SKM-1 (cell line): ENCODE data around the gene LYPD6B.

Source experiments
- DNase-seq: peaks from one replicate; lab custom pipeline; 2025; ENCODE audit not compliant: unreplicated experiment; lab: John Stamatoyannopoulos, UW

LYPD6B gene

DNA sequence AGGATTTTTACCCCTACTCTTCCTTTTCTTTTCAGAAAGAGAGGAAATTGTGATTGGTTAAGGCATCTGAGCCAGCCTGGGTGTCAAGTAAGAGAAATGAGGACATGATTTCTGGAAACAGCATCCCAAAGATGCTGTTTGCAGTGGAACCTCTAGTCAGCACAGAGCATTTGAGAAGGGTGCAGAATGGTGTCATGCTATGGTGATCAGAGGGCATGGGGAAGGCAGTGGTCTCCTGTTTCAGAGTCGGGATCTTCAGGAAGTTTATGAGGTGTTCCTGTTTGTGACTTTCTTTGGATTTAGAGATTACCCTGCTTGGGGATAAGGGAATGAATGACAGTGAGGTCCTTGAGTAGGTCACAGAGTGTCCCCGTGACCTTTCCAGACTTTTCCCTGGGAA lies 117.5 kb downstream of the LYPD6B start:
- DNase-seq: no peak

DNA sequence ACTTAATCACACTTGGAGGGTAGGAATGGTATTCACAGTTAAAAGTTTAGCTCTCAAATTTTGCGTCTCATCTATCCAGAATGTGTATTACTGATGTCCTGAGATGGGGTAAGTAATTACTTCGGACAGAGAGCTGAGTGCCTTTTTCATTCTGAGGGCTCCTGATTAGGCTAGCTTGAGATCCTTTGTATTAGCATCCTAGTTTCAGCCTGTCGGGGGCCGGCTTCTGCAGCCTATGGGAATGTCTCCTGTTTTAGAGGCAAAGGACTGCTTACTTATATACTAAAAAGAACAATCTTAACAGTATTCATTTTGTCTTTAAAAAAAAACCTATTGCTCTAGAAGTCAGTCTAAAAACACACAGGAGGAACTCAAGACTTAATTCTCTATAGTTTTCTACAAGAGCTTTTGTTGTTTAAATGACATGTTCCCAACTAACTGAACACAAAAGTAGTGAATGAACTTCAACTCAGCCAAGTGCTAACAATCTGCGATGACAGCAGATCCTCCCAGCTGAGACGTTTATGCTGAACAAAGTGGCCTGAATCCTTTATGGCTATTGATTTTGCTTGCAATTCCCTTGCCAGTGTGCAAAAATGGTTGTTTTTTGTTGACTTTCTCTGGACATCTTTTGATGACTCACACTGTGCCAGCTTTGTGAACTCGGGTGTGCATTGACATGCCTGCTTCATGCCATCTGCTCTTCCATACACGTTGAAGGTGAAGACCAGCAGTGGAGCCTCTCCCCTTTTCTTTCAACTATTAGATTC lies 118.7 kb downstream of the LYPD6B start:
- no peak for DNase-seq

DNA sequence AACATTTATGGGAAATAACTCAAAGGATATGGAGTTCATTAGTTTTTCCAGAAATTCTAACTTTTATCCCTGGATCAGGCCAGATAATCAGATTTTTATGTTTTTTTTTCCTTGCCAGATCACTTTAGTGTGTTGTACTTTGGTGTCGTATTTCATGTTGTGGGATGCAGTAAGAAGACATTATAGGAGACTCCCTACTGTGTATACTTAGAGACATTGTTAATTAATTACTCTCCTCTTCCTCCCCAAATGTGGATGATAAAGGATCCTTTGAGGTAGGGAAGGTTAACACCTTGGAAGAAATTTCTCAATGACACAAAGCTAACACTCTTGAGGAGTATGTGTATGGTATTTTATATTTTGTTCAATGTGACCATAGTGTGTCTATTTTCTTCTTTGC lies 120.5 kb downstream of the LYPD6B start:
- no peak for DNase-seq

DNA sequence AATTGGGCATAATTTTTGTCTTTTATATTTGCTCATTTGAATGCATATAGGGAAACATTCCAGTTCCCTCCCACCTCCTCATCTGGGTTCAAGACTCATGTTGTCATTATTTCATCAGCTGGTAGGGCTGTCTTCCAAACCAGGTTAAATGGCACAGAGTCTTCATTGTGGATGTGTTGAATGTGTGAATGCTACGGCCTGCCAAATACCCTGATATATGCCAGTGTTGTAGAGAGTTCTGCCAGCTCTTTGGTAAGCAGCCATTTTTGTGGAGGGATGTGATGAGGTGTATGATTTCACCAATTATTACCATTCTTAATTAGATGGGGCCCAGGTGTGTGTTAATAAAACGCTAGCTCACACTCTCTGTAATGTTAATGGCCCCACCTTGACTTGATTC lies 121.7 kb downstream of the LYPD6B start:
- no peak for DNase-seq

DNA sequence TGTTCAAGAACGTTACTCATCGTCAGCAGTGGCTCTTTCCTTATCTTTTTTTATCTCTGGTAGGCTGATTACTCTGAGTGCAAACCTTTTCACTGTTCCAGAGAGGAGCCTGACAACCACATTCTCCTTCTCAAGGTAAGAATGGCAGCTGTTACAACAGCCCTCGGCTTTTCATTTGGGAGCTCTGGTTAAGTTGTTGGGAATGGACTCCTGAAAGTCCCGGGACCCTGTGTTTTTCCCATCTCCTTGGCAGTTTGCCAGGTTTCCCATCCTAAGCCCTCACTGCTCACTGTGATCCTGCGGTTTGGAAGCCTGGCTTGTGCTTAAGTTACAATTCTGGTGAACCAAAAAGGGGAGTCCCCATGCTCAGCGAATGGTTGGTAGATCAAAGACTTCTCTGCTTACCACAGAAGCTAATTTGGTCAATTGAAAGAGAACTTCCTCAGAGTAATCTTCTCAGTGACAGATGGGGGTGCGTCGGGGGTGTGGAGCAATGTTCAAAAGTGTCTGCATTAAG lies 122.3 kb downstream of the LYPD6B start:
- peak; percentile 81 for DNase-seq

DNA sequence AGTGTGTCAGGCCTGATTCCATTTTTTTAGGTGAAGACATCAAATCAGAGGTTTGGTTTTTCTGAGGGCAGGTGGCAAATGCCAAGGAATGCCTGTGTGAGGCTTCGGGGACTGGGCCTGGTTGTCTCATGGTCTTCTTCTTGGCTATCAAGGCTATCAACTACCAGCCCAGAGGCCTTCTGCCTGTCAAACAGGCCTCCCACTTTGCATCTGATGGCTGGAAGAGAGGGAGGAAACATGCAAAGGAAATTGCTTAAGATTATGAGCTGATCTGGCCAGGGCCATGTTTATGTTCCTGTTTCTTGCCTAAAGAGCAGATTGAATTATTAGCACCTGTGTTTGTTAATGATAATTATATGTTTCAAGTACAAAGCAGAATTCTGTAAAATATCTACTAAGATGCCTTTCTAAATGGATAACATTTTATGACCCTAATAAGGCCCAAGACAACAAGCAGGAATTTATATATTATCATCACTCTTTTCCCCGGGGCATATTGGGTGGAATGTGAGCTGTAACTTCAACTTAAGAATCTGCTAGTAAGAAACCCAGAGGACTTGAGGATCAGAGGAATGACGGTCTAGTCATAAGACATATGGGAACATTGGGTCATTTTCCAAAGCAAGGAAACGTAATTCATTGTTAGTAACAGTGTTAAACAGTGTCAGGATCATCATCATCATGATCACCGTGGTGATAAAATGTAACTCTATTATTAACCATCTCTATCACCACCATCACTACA lies 123.2 kb downstream of the LYPD6B start:
- peak; percentile 46 for DNase-seq

DNA sequence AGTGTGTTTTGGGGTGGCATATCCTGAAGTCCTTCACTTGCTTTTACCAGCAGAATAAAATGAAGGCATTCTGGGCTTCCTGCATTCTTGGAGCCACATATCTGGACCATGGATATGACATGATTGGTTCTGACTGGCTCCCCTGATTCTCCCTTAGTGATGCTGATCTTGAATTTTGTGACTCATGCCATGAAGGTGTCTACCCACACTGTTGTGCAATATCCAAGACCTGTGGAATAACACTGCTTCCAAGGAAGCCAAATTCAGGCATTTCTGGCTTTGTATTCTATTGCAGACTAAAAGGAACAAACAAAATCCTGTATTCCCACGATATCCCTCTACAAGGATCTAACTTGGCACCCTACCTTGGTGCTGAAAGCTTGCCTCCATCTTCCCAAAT lies 125.8 kb downstream of the LYPD6B start:
- no peak for DNase-seq

DNA sequence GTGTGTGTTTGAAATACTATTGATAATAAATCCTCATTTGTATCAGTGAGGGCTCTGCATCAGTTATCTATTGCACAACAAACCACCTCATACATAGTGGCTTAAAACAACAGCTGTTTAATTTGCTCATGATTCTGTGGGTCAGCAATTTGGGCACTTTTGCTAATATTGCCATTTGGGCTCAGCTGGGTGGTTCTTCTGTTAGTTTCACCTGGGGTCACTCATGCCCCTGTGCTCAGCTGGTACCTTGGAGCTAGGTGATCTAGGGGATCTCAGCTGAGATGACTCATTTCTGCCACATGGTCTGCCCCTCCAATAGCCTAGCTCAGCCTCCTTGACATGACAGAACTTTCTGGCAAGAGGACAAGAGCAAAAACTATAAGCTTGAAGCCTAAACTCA lies 126.3 kb downstream of the LYPD6B start:
- no peak for DNase-seq

DNA sequence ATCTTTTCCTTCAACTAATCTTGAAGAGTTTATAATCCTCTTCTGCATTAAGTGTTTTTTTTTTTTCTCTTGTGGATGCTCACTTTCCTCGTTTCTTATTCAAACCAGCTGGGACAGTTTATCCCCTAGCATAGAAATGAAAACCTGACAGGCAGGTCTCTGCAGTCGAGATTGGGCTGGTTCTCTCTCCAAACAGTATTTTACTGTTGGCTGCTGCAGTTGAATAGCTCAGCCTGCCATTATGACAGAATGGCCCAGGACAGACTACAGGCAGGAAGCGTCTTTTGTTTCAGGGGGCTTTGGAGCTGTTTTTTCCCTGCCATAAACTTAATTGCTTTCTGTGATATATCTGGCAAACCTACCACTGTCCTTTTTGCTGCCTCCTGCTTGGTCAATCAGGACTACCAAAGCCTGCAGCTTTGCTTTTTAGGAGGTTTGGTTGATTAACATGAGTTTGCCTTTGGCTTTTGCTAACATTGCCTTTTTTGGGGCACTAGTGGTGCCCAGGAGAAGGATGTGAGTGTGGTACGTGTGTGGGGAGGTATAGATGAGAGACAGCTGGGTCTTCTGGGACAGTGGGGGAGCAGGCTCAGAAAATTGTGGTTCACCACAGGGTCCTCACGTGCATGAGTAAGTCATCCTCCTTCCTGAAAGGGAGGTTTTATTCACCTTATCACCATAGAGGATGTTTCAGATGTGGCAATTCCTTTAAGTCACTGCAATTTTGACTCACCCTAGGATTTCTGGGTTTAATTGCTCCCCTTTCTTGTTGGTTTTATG lies 128.7 kb downstream of the LYPD6B start:
- no peak for DNase-seq

DNA sequence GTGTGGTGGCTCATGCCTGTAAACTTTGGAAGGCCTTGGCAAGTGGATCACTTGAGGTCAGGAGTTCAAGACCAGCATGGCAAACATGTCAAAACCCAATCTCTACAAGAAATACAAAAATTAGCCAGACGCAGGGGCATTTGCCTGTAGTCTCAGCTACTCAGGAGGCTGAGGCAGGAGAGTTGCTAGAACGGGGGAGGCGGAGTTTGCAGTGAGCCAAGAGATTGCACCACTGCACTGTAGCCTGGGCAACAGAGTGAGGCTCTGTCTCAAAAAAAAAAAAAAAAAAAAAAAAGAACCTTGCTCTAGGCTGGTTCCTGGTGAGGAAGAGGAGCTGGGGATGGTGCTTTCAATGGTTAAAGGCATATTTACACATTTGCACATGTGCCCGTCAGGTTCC lies 129.4 kb downstream of the LYPD6B start:
- DNase-seq: no peak

DNA sequence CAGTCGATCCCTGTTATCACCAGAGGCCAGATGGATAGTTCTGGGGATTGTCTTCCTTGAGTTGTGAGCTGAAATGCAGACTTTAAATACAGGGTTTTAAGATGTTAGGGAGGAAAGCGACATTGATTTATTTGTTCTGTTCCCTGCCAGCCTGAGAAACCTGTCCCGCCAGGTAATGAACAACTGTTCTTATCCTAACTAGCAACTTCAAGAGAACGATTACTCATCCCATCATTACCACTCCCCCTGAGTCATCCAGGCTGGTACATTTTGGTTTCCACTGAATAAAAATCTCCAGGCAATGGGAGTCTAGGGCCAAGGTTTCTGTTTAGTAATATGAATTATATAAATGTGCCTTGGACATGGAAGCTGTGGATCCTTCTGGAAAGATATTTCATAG lies 131.2 kb downstream of the LYPD6B start:
- DNase-seq: no peak

DNA sequence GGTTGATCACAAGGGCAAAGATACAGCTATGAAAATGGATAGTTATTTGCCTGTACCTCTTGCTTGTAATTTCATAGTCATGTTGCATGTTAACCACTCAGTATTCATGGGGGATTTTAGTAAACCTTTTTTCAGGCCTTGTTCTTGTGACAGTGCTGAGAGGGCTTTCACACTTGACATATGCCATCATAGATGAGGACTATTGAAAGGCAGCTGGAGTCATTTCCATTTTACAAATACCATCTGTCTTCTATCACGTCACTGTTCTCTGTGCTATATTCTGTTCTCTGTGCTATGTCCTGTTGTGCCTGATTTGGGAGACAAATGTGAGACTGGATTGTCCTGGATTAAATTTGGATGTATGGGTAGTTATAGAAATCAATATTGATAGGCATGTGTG lies 131.7 kb downstream of the LYPD6B start:
- DNase-seq: no peak

DNA sequence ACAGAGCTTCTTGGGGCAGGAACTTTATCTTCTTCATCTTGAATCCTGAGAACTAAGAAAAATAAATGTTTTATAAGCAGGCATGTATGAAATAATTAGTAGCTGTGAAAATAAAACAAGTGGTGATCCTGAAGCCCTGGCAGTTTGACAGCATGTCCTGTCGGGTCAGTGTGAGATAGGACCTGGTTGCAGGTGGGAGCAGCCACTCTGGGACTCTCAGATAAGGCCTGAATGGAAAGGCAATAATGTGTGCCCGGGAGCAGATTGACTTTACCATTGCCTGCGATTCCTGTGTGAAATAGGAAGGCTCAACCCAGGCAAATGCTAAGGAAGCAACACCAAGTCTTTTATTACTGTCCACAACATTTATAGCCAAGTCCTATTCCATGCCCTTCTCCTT lies 132.4 kb downstream of the LYPD6B start:
- DNase-seq: no peak

DNA sequence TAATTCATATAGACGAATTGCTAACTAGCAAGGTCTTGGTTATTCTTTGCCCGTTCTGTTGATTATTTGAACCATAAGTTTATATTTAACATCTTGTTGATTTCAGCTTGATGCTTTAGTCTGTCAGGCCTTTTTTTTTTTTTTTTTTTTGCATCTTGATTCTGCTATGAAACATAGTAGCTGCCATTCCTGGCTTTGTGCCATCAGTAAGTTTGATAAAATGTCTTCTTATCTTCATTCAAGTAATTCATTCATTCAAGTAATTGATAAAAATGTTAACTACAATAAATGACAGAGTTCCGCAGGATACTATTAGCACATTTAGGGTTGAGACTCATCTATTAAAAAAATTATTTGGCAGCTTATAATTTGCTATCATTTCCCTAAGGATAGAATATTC lies 134.7 kb downstream of the LYPD6B start:
- no peak for DNase-seq

DNA sequence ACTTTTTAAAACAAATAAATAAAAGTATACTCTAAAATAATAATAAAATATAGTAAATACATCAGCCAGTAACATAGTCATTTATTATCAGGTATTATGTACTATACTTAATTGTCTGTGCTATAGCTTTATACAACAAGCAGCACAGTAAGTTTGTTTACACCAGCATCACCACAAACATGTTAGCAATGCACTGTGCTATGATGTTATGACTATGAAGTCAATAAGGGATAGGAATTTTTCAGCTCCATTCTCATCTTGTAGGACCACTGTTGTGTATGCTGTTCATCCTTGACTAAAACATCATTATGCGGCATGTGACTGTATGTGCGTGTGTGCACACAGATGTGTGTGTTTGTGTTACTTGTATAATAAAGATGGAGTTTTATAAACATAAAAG lies 137.5 kb downstream of the LYPD6B start:
- DNase-seq: no peak

DNA sequence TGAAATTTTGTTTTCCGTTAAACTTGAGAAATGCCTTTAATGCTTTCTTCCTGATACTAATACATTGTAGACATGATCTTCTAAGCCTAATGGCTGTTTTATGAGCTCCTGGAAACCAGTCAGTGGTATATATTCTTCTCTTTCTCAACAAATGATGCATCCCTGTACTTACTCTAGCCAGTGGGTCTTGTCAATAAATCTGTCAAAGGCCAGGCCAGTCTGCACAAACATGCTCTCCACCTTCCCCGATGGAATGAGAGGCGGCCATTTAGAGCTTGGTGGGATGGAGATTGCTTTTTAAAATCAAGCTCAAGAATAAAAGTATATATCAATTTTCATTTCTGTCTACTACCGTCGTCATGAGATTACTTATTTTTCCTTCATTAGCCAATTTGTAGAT lies 140.1 kb downstream of the LYPD6B start:
- DNase-seq: no peak

DNA sequence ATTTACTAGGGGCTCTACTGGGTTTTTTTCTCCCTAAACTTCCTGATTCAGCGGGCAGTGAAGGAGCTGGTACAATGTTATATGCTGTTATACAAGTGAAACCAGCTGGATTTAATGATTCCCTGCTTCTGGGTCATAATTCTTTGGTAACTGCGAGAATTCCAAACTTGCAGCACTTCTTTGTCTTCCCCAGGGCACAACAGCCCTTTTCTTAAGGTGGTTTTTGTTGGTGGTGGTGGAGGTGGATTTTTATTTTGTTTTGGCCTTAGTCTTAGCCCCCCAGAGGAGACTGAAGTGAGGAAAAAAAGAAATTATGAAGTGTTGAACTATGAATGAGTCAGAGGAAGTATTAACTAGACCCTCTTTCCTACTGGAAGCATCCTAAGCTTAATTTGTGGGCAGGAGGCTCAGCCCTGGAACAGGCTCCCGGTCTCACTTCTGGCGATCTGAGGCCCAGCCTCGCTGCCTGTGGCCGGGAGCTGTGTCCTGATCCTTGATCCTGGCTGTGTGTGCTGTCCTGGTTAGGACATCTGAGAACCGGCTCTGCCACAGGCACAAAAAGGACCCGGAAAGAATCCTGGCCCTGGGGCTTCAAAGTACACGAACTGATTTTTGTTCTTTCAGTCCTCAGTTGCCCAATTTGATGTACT lies 141.9 kb downstream of the LYPD6B start:
- DNase-seq: no peak

DNA sequence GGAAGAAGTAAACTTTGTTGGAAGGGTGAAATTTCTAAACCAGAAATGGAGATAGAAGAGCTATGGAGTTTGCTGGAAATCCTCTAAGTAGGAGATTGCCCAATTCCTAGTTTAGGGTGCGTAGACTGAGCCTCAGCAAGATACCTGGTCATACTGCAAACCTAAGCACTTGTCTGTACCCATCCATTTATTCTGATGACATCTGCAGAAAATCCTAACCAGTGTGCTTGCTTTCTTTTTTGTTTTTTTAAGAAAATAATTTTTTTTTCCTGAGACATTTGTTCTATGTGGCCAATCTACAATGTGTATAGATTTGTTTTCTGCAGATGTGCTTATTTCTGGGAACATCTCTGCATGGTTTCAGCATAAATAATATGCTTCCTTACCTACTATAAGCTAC lies 144.7 kb downstream of the LYPD6B start:
- DNase-seq: no peak

DNA sequence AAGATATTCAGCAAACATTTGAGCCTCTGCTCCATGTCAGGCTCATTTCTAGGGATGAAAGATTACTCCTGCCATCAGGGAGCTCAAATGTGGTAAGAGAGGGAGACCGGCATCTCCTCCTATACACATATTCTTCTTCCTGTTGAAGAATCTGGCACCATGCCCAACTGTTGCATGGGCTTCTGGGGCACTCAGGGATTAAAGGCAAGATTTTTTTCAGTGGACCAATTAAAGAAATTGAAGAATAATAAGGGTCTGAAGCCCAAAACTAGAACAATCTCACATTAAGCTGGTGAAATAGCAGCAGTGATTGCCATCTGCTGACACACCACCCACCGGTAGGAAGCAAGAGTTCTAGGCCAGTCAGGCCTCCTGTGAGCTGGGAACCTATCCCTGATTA lies 146.5 kb downstream of the LYPD6B start:
- no peak for DNase-seq

DNA sequence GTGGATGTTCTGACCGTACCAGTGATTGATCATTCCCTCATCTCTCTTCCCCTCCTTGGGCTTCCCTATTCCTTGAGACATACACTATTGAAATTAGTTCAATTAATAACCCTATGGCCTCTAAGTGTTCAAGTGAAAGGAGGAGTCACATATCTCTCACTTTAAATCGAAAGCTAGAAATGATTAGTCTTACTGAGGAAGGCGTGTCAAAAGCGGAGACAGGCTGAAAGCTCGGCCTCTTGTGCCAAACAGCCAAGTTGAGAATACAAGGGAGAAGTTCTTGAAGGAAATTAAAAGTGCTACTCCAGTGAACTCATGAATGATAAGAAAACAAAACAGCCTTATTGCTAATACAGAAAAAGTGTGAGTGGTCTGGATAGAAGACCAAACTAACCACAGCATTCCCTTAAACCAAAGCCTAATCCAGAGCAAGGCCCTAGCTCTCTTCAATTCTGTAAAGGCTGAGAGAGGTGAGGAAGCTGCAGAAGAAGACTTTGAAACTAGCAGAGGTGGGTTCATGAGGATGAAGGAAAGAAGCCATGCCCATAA lies 147.5 kb downstream of the LYPD6B start:
- no peak for DNase-seq

DNA sequence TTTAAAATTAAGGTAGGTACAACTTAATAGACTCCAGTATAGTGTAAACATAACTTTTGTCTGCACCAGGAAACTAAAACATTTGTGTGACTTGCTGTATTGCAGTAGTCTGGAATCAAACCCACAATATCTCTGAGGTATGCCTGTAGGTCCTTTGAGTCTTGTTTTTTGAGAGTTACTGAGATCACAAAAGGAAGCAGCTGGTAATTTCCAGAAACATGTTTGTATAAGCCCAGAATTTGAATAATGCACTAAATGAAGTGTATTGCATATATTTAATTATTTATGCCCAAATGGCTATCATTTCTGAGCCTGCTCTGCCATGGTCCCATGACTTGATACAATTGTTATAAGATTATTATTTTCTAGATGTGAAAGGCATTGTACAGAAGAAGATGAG lies 148.6 kb downstream of the LYPD6B start:
- DNase-seq: no peak
